Thoracic aorta (tissue), 2 donors: ENCODE measurements around the gene FAM83C. TPM values are rescaled to one million over a fixed set of nuclear protein-coding genes. Genes with fewer than 3 reads are reported as not detected.

ENCODE experiments used
- ATAC-seq: fragments of 150-250 bp; one replicate; pipeline ENCODE4 v1.8.0; 2017; ENCODE audit warnings: low read depth; ENCODE audit not compliant: insufficient number of reproducible peaks, low FRiP score
- DNase-seq: peaks from one replicate; pipeline ENCODE4 v3.0.0-alpha.2; 2020; ENCODE audit warnings: low spot score
- H3K27ac ChIP-seq, 2 donors: fragments of 200-600 bp; sonication (generic); 1 replicate in 1 of 2; 2 replicates in 1 of 2; pipeline ENCODE4 v1.5.1; 2016; ENCODE audit warnings: mild to moderate bottlenecking in 2 of 2, moderate library complexity in 2 of 2
- H3K27me3 ChIP-seq: fragments of 200-600 bp; sonication (generic); replicated peaks from 2 replicates; pipeline ENCODE4 v1.6.0; 2016; ENCODE audit warnings: mild to moderate bottlenecking; ENCODE audit not compliant: insufficient read depth
- H3K36me3 ChIP-seq: fragments of 200-600 bp; sonication (generic); one replicate; pipeline ENCODE4 v1.5.1; 2016
- H3K4me1 ChIP-seq, 2 donors: fragments of 200-600 bp; sonication (generic); 1 replicate in 1 of 2; 2 replicates in 1 of 2; pipeline versions ENCODE4 v1.5.1 to v1.6.0; 2016; ENCODE audit warnings: low read depth in 2 of 2, mild to moderate bottlenecking in 1 of 2; ENCODE audit not compliant: control insufficient read depth in 1 of 2
- H3K4me3 ChIP-seq: fragments of 200-600 bp; sonication (generic); 2 replicates; pipeline ENCODE4 v1.5.1; 2016; ENCODE audit warnings: mild to moderate bottlenecking
- H3K9me3 ChIP-seq: fragments of 200-600 bp; sonication (generic); 2 replicates; pipeline ENCODE4 v1.5.1; 2016
- CTCF ChIP-seq: fragments of 200-600 bp; sonication (generic); IDR thresholded peaks from one replicate; pipeline ENCODE4 v1.5.1; 2019; ENCODE audit warnings: antibody characterized with exemption
- total RNA-seq, 2 donors: library from RNA; depleted of rRNA; stranded (reverse); fragments of >200 nt; gene quantifications; one replicate each; pipeline versions ENCODE4 v1.1.0 to v1.2.3, GENCODE V29; 2016

Gene FAM83C
- total RNA-seq, 2 donors from 2014 or later, result not detected

- H3K4me3 ChIP-seq, result peak within 1 kb of the TSS; percentile 87
- DNase-seq, result peak; percentile 34
- no peaks in the 10 kb centered on the region for H3K27me3 ChIP-seq
- ATAC-seq, result peak; percentile 81
- peak; percentile 10 for TF ChIP-seq CTCF
- H3K36me3 ChIP-seq, result peaks cover 7% of the 10 kb centered on the region
- no peaks in the 10 kb centered on the region for H3K9me3 ChIP-seq
- H3K27ac ChIP-seq, result peak within 1 kb of the TSS; percentile 88 to 94
- peaks cover 13 to 32% of the 10 kb centered on the region in 2 donors for H3K4me1 ChIP-seq
Measured at GRCh38 chr20:35277531-35278395, 14.5 kb downstream of the FAM83C start, which contains the start of gene MMP24OS. TSS of gene MMP24OS (minus strand) at chr20:35278122. CDS start at chr20:35277929, 193 bp downstream.

GRCh38 chr20:35277127-35277526, 15.1 kb downstream of the FAM83C start:
- peak overlapping the region; percentile 88 to 94 for H3K27ac ChIP-seq
- no peaks in the 10 kb centered on the region for H3K27me3 ChIP-seq
- H3K4me3 ChIP-seq, result peak overlapping the region; percentile 87
- ATAC-seq, result no peak
- H3K4me1 ChIP-seq, result peaks cover 13 to 29% of the 10 kb centered on the region in 2 donors
- H3K36me3 ChIP-seq, result peaks cover 7% of the 10 kb centered on the region
- TF ChIP-seq CTCF, result no peak
- no peak for DNase-seq
- H3K9me3 ChIP-seq, result no peaks in the 10 kb centered on the region

GRCh38 chr20:35276408-35276807, 15.8 kb downstream of the FAM83C start:
- H3K4me1 ChIP-seq, result peaks cover 13 to 29% of the 10 kb centered on the region in 2 donors
- peaks cover 11% of the 10 kb centered on the region for H3K36me3 ChIP-seq
- H3K4me3 ChIP-seq, result peak overlapping the region; percentile 87
- H3K27ac ChIP-seq, result peak overlapping the region in 1 of 2 donors; percentile 88
- no peaks in the 10 kb centered on the region for H3K9me3 ChIP-seq
- ATAC-seq (no peak), DNase-seq (no peak)
- TF ChIP-seq CTCF, result no peak
- H3K27me3 ChIP-seq, result no peaks in the 10 kb centered on the region

GRCh38 chr20:35275741-35276251, 16.4 kb downstream of the FAM83C start:
- H3K27ac ChIP-seq, result no peak overlapping the region
- H3K4me3 ChIP-seq, result no peak overlapping the region
- no peaks in the 10 kb centered on the region for H3K27me3 ChIP-seq
- no peak for DNase-seq
- H3K9me3 ChIP-seq, result no peaks in the 10 kb centered on the region
- ATAC-seq, result no peak
- TF ChIP-seq CTCF, result no peak
- H3K4me1 ChIP-seq, result peaks cover 13 to 29% of the 10 kb centered on the region in 2 donors
- peaks cover 16% of the 10 kb centered on the region for H3K36me3 ChIP-seq
